Posterior vena cava (tissue), 2 donors: Measurements from ENCODE around the gene KEAP1. TPM values are rescaled to one million over a fixed set of nuclear protein-coding genes. Genes with fewer than 3 reads are reported as not detected.
"Not testable (repeated sequence)": the region's sequence is repeated elsewhere in the genome, so short reads cannot be mapped to it uniquely, and the experiment has no call there.

Experiments
- DNase-seq: peaks from one replicate; pipeline ENCODE4 v3.0.0-alpha.2; 2020; ENCODE audit warnings: low spot score
- intact Hi-C, 2 donors: fragments of 100-400 bp; cut with DNase I; formaldehyde crosslinking; loops; one replicate each; pipeline versions ENCODE4 v1.14.1 to v1.14.2; 2022 to 2023
- total RNA-seq, 2 donors: library from RNA; stranded (reverse); fragmentation: NEBNext Ultra II Directional; extraction: Animal tissue kit (Norgen Biotek cat#: 25700); gene quantifications; one replicate each; pipeline ENCODE4 v1.2.1, GENCODE V29; 2021
- donor health status: DM: yes; HTN: yes; CAD: no.
- donor health status: DM: yes; HTN: yes; CAD: no.

The KEAP1 gene
- total RNA-seq, 2 donors from 2014 or later, result 37.4 to 48.1 TPM

DNA sequence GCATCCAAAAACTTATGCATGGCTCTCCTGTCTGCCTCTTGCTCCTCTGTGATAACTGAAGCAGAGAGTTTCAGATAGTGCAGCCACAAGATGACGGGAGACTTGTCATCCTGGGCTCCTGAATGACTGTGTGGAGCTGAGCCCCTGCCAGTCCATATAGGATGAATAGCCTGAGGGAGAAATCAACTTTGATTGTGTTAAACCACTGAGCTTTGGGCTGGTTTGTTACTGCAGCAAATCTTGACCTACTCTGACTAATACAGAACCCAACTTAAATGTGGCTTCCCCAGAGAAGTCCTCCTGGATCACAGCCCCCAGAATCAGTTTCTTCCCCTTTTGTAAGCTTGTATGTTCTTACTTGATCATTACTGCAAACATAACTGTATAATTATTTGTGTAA is 29.3 kb upstream of the KEAP1 start:
- DNase-seq, result no peak
- intact Hi-C loops, result no loop called here

DNA sequence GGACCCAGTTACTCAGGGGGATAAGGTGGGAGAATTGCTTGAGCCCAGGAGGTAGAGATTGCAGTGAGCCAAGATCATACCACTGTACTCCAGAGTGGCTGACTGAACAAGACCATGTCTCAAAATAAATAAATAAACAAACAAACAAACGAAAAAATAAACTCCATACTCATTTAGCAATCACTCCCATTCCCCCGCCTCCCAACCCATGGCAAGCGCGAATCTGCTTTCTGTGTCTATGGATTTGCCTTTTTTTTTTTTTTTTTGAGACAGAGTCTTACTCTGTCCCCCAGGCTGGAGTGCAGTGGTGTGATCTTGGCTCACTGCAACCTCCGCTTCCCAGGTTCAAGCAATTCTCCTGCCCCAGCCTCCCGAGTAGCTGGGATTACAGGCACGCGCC is 23.7 kb upstream of the KEAP1 start:
- DNase-seq, intact Hi-C loops: not testable (repeated sequence)

DNA sequence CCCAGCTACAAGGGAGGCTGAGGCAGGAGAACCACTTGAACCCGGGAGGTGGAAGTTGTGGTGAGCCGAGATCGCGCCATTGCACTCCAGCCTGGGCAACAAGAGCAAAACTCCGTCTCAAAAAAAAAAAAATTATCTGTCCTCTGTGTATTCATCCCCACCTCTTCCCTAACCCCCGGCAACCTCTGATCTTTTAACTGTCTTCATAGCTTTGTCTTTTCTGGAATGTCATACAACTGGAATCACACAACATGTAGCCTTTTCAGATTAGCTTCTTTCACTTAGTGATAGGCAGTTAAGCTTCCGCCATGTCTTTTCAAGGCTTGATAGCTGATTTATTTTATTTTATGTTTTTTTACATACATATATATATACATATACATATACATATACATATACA is 22.5 kb upstream of the KEAP1 start:
- DNase-seq, result no peak
- intact Hi-C loops, result no loop called here

DNA sequence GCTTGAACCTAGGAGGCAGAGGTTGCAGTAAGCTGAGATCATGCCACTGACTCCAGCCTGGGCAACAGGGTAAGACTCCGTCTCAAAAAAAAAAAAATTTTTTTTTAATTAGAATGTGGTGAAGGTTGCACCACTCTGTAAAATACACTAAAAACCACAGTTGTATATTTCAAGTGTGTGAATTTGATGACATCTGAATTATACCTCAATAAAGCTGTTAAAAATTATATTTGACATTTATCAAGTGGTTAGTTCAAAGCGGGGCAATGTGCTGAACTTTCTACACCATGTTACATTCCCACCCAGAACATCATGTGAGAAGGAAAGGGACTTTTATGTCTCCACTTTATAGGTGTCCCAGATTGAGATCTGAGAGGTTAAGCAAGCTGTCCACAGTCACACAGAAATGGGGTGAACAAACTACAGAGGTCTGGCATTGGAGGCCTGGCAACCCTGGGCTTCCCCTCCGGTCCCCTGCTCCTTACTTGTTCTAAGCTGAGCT is 20.0 kb upstream of the KEAP1 start:
- DNase-seq, result no peak
- intact Hi-C loops, result no loop called here

DNA sequence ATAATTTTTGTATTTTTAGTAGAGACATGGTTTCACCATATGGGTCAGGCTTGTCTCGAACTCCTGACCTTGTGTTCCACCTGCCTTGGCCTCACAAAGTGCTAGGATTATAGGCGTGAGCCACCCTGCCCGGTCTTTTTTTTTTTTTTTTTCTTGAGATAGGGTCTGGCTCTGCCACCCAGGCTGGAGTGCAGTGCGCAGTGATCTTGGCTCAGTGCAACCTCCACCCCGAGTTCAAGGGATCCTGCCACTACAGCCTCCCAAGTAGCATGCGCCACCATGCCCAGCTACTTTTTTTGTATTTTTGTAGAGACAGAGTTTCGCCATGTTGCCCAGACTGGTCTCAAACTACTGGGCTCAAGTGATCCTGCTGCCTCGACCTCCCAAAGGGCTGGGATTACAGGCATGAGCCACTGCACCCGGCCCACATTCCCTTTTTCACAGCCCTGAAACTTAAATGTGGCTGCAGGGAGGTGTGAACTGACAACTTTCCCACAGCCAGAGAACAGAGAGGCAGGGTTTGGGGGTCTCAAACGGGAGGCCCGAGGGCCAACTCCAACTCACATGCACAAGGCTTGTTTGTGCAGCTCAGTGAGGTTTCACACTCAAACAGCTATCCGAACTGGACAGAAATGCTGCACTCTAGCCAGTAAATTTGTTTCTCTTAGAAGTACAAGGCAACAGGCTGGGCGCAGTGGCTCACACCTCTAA is 18.5 kb upstream of the KEAP1 start:
- intact Hi-C loops, result no loop called here
- DNase-seq, result no peak

DNA sequence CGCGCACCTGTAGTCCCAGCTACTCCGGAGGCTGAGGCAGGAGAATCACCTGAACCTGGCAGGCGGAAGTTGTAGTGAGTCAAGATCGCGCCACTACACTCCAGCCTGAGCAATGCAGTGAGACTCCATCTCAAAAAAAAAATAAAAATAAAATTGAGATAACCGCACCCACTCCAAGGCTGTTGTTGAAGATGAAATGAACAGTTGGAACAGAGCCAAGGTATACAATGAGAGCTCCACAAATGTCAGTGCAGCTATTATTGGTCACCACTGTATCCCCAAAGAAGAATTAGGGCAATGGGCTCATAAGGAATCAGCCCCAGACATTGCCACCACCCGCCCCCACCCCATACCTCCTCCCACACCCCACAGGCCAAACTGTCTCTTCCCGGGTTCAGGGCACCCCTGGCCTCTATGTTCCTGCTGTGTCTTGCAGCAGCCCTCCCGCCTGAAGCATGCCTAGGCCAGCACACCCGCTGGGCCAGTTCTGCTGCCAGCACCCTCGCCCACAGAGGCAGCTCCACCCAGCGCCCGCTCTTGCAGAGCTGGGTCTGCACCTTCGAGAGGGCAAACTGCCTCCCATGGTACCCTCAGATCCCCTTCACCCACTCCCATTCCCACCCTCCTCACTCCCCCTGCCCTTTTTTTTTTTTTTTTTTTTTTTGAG is 17.6 kb upstream of the KEAP1 start:
- DNase-seq, result no peak
- intact Hi-C loops, result no loop called here

DNA sequence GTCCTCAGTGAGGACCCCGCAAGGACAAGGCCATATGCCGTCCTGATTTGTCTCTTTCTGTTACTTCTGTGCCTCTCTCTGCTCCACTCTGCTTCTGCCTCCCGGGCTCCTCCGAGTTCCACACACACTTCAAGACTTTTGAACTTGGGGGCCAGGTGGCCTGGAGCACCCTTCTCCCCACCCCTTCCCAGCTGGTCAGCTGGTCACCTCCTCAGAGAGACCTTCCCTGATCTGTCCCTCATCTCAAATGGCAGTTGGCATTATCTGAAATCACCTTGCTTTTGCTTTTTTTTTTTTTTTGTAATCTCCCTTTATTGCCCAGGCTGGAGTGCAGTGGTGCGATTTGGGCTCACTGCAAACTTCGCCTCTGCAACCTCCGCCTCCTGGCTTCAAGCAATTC is 16.3 kb upstream of the KEAP1 start:
- intact Hi-C loops, result loop anchor here in 1 of 2 donors (2.0 kb wide), 1 partner anchor 33 kb away; no protein-coding TSS in a partner anchor
- DNase-seq, result no peak

DNA sequence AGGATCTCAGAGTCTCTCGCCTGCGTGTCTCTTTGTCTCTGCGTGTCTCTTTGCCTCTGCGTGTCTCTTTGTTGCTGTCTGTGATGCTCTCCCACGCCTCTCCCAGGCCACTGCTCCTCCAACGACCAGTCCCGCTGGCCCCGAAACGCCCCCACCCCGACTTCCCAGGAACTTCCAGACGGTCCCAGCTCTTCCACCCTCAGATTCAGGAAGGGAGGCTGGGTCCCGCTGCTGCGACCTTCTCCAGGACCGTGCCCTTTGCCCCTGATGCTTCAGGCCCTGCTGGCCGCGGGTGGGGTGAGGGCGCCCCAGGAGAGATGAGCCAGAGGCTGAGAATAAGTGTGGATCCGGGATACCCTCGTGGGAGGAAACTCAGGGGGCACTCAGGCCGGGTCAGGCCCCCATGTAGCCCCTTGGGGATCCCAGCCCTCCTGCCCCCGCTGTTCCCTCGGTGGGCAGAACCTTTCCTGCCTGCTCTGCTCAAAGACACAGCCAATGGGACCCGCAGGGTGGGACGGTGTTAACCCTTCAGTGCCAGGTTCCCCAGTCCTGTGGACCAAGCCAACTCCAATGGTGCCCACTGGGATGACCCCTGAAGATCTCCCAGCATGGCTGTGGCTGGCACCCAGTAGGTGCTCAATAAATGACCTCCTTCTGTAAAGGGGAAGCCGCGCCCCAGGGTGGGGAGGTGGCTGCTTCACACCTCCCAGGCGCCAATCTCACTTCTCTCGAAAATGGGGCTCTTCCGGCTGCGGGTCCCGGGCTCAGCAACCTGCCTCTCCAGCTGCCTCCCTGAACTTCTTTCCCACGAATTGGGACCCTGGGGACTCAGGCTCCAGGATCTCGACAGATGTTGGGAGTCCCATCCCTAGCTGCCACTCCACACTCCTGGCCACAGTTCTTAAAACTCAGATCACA is 15.5 kb upstream of the KEAP1 start:
- no peak for DNase-seq
- intact Hi-C loops, result loop anchor here in 1 of 2 donors (2.0 kb wide), 1 partner anchor 34 kb away; no protein-coding TSS in a partner anchor

DNA sequence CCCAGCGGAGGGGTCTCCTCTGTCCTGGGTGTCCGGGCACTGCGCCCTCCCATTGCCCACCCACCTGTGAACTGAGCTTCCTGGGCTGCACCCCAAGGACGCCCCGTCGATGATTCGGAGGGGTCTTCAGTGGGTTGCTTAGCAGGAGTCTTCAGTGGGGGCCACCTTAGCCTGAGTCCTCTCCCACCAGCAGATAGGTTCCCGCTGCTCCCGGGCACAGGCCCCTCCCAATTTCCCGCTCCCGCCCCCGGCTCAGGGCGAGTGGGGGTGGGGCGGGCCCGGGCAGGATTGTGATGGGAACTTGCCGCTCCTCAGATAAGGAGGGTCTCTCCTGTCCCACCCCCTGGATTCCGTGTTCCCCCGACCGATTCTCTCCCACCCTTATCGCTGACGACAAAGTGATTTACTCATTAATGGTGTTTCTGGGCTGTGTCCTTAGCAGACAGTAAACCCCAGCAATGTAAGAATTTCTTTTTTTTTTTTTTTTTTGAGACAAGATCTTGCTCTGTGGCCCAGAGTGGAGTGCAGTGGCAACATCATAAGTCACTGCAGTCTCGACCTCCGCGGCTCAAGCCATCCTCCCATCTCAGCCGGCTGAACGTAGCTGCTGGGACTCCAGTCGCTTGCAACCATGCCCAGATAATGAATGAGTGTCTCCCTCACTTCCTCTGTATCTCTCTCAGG is 14.7 kb upstream of the KEAP1 start:
- no peak for DNase-seq
- intact Hi-C loops, result loop anchor here in 1 of 2 donors (2.0 kb wide), 1 partner anchor 35 kb away; no protein-coding TSS in a partner anchor

DNA sequence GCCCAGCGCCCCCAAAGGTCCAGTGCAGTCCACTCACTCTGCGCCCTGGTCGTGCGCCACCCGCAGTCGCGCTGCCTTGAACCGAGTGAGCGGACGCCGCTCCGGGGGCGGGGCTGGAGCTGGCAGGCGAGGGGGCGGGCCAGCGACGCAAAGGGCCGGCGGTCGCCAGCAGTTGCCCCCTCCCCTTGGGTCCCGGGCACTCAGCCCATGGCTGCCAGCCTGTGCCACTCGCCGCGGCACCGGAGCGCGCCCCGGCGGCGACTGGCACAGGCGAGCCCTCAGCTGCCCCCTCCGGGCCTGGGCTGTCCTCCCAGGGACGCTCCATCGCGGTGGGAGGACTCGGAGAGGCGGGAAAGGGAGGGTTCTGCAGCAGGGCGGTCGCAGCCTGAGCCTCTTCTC is 14.2 kb upstream of the KEAP1 start, which contains the start of gene S1PR5:
S1PR5 (minus strand) TSS at position 87 of the 399 bp plus-strand sequence. CDS start 2,436 bp downstream, outside the sequence.
- no peak for DNase-seq
- intact Hi-C loops, result no loop called here

DNA sequence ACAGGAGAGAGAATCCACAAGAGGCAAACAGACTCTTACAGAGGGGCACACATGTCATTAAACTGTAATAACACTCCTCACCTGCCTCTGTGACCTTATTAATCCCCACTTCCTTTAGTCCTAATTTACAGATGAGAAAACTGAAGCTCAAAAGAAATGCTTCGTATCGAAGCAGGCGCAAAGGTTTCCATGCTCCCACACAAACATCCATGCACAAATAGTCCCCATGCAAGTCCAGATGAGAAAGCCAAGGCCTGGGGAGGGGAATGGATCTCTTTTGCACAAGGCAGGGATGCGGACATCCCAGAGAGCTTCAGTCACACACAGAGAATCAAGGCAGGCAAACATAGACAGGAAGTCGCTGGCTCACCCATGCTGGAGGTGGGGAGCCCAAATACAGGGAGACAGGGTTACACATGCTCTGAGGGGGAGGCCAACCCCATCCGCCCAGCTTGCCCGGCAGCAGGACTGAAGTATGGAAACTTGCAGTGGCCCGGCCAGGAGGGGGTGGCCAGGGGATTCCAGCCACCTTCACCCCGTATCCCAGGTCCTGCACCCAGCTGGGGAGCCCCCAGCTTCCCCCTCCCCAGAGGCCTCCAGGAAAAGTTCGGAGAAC is 13.6 kb upstream of the KEAP1 start:
- DNase-seq, result no peak
- intact Hi-C loops, result no loop called here

DNA sequence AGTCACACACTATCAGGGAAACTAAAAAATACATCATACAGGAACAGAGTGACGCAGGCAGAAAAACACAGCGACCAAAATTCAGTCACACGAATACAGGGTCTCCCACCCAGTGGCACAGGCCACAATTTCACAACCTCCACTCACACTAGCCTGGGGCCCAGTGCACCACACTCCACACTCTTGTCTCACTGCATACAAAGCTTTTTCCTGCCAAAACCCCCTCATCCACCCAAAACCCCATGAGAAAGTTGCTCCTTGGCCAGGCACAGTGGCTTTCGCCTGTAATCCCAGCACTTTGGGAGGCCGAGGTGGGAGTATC is 12.9 kb upstream of the KEAP1 start:
- DNase-seq, result no peak
- intact Hi-C loops, result no loop called here

DNA sequence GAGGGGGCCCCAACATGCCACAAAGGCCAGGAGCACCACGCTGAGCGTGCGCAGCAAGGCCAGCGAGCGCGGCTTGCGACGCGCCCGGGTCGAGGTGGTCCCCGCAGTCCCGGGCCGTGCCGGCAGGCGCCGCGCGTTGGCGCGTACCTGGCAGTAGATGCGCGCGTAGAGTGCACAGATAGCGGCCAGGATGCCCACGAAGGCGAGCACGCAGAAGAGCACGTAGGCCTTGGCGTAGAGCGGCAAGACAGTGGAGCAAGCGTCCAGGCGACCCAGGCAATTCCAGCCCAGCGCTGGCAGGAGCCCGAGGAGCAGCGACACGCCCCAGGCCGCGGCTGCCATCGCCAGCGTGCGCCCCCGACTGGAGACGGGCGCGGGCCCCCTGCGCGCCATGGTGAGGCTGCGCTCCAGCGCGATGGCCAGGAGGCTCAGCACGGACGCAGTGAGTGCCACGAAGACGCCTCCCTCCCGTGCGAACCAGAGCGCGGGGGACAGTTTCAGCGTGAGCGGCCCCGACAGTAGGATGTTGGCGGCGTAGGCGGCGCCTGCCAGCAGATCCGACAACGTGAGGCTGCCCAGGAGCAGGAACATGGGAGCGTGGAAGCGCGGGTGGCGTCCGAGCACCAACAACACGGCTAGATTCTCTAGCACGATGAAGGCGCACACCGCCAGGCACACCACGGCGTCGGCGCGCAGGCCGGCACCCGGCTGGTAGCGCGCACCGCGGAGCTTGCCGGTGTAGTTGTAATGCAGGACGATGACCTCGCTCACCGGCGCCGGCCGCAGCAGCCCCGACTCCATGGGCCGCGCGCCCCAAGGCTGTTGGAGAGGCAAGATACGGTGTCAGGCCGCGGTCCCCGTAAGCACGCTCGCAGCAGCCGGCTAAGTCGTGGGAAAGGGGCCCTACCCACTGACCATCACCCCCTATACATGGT is 11.3 kb upstream of the KEAP1 start:
- intact Hi-C loops, result no loop called here
- no peak for DNase-seq

DNA sequence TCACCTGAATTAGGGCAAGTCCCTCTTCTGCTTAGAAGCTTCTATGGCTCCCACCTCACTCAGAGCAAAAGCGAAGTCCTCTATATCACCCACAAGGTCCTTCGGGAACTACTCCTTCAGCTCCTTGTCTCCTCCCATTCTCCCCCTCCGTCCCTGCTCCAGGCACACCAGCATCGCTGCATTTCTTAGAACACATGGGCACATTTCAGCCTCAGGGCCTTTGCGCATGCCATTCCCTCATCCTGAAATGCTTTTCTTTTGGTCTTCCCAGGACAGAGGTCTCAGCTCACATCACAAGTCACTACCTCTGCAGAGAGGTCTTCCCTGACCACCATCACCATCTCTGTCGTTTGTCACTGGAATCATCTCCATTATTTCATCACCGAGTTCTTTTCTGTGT is 10.1 kb upstream of the KEAP1 start:
- intact Hi-C loops, result no loop called here
- no peak for DNase-seq

DNA sequence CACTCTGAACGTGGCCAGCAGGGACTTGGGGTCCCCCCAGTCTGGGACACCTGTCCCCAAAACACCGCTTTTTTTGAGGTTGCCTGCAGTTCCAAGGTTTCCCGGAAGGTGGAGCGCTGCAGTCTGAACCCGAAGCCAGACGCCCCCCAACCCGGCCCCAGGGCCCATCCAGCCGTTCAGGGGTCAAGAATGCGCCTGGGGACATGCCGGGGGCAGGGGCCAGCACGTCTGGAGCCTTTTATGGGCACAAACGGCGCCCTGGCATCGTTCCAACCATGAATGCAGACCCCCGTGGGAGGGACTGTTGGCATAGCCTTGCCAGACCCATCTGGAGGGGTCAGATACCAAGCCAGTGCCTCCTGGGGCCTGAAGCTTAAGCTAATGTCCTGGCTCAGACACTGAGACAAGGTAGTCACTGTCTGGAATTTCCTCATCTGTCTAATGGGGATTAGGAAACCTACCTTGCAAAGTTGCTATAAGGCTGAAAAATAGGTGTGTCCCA is 7.2 kb upstream of the KEAP1 start:
- intact Hi-C loops, result no loop called here
- DNase-seq, result no peak

DNA sequence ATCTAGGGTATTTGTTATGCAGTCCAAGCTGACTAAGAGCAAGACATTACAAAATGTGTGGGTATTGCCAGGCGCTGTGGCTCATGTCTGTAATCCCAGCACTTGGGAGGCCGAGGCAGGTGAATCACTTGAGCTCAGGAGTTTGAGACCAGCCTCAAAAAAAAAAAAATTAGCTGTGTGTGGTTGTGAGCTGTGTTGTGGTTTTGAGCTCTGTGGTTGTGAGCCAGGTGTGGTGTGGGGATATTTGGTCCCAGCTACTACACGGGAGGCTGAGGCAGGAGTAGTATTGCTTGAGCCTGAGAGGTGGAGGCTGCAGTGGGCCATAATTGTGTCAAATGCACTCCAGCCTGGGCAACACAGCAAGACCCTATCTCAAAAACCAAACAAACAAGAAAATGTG is 5.6 kb upstream of the KEAP1 start:
- DNase-seq, result no peak
- intact Hi-C loops, result no loop called here

DNA sequence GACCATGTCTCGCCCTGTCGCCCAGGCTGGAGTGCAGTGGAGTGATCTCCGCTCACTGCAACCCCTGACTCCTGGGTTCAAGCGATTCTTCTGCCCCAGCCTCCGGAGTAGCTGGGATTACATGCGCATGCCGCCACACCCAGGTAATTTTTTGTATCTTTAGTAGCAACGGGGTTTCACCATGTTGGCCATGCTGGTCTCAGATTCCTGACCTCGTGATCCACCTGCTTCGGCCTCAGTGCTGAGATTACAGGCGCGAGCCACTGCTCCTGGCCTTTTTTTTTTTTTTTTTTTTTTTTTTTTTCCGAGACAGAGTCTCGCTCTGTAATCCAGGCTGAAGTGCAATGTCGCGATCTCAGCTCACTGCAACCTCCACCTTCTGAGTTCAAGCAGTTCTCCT is 4.9 kb upstream of the KEAP1 start:
- no peak for DNase-seq
- intact Hi-C loops, result no loop called here
